Measurements from ENCODE around the gene DTNBP1.

DNA sequence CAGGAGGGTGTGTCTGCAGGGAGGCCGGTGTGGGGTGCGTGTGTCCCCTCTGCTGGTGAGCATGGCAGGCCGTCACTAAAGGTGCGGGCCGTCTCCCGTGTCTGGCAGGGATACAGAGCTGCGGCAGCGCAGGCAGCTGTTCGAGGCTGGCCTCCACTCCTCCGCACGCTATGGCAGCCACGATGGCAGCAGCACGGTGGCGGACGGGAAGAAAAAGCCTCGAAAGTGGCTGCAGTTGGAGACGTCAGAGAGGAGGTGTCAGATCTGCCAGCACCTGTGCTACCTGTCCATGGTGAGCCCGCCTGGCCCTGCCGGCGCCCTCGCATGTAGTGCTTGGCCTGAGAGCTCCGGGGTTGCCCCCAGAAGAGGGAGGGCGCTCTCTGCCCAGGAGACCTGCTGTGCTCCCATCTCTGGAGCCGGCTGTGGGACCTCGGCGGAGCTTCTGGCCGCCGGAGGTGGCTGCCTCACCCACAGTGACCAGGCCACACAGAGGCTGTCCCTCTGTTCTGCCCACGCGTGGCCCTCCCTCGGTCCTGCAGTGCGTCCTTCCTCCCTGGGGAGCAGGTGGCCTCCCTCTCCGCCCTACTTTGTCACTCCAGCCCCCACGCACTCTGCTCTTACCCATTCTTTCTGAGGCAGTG is 149.6 kb downstream of the DTNBP1 start:
- no peak for TF ChIP-seq POLR2A (IDR thresholded peaks at IDR 0.05)
- TF ChIP-seq, protein P1, sequence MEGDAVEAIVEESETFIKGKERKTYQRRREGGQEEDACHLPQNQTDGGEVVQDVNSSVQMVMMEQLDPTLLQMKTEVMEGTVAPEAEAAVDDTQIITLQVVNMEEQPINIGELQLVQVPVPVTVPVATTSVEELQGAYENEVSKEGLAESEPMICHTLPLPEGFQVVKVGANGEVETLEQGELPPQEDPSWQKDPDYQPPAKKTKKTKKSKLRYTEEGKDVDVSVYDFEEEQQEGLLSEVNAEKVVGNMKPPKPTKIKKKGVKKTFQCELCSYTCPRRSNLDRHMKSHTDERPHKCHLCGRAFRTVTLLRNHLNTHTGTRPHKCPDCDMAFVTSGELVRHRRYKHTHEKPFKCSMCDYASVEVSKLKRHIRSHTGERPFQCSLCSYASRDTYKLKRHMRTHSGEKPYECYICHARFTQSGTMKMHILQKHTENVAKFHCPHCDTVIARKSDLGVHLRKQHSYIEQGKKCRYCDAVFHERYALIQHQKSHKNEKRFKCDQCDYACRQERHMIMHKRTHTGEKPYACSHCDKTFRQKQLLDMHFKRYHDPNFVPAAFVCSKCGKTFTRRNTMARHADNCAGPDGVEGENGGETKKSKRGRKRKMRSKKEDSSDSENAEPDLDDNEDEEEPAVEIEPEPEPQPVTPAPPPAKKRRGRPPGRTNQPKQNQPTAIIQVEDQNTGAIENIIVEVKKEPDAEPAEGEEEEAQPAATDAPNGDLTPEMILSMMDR (IDR thresholded peaks at IDR 0.05), result no peak

All from prostate gland (tissue), 2 donors.